HCT116 (cell line): ENCODE results near the gene ANKRD2. TPM values are rescaled to one million over a fixed set of nuclear protein-coding genes. Genes with fewer than 3 reads are reported as not detected.

ENCODE experiments used
- ATAC-seq: fragments of 200-7000 bp; cut with Tn5 transposase; 2 replicates; pipeline ENCODE4 v1.9.1; 2020; ENCODE audit warnings: mild to moderate bottlenecking, moderate library complexity
- BruUV-seq: library from RNA; stranded (reverse); fragments of 400-500 nt; replicated peaks from 2 replicates; lab custom pipeline; 2021; lab: Mats Ljungman, UMichigan
- CTCF ChIA-PET: fragments of 300-600 bp; sonication (Branson Sonifier 250); formaldehyde crosslinking; loops from one replicate; lab custom pipeline; 2021; ENCODE audit warnings: antibody characterized with exemption; lab: Charles Lee
- POLR2A ChIA-PET: fragments of 300-600, 350-600 bp; sonication (Branson Sonifier 250); formaldehyde crosslinking; loops from one replicate; lab custom pipeline; 2021; ENCODE audit warnings: antibody characterized with exemption; lab: Charles Lee
- RAD21 ChIA-PET, 2 experiments: fragments of 300-600 bp; sonication (Branson Sonifier 250); formaldehyde crosslinking; loops; one replicate each; lab custom pipeline; 2023; ENCODE audit warnings: low total read pairs in 2 of 2; ENCODE audit not compliant: uncharacterized antibody in 2 of 2, unreplicated experiment in 2 of 2, low non-redundant PET in 1 of 2; lab: Charles Lee
- DNase-seq: peaks from one replicate; pipeline ENCODE4 v3.0.0-alpha.2; 2010; ENCODE audit warnings: low read depth, low spot score
- H2AFZ ChIP-seq: fragments of 200-600 bp; shearing (Covaris generic), sonication (generic); 2 replicates; pipeline ENCODE4 v1.6.1; 2017; ENCODE audit warnings: low read depth, mixed run types, mixed read lengths, antibody characterized with exemption, low read length; ENCODE audit not compliant: poor library complexity, severe bottlenecking
- H3K27ac ChIP-seq: 2 replicates; pipeline ENCODE4 v1.5.1; 2012; ENCODE audit warnings: low read depth, low read length
- H3K27me3 ChIP-seq: fragments of 200-600 bp; sonication (generic); 2 replicates; pipeline ENCODE4 v1.6.1; 2016; ENCODE audit warnings: mixed run types, low read length, mixed read lengths; ENCODE audit not compliant: insufficient read depth
- H3K36me3 ChIP-seq, 2 experiments: fragments of 200-500 bp in 1 of 2; fragments of 200-600 bp in 1 of 2; sonication (Bioruptor generic) in 1 of 2; sonication (generic) in 1 of 2; 2 replicates each; pipeline versions ENCODE4 v1.5.1 to v1.6.1; 2014 to 2016; ENCODE audit warnings: low read length in 2 of 2, inconsistent platforms in 1 of 2, mixed read lengths in 1 of 2, mixed run types in 1 of 2; ENCODE audit not compliant: insufficient read depth in 2 of 2, control insufficient read depth in 1 of 2
- H3K4me1 ChIP-seq, 2 experiments: fragments of 200-600 bp in 1 of 2; sonication (generic) in 1 of 2; 2 replicates each; pipeline versions ENCODE4 v1.5.1 to v1.6.1; 2012 to 2017; ENCODE audit warnings: low read length in 2 of 2, inconsistent platforms in 1 of 2, mild to moderate bottlenecking in 1 of 2, mixed read lengths in 1 of 2, mixed run types in 1 of 2, moderate library complexity in 1 of 2; ENCODE audit not compliant: insufficient read depth in 2 of 2, control insufficient read depth in 1 of 2
- H3K4me2 ChIP-seq: fragments of 200-600 bp; sonication (generic); 2 replicates; pipeline ENCODE4 v1.6.1; 2017; ENCODE audit warnings: mixed run types, low read length, mixed read lengths
- H3K4me3 ChIP-seq, 2 experiments: fragments of 200-600 bp in 1 of 2; sonication (generic) in 1 of 2; replicated peaks in 1 of 2; 2 replicates each; pipeline ENCODE4 v1.5.1; 2011 to 2016; ENCODE audit warnings: low read length in 2 of 2, control low read depth in 1 of 2, low read depth in 1 of 2, mild to moderate bottlenecking in 1 of 2, mixed read lengths in 1 of 2, mixed run types in 1 of 2
- H3K79me2 ChIP-seq: fragments of 200-600 bp; sonication (generic); 2 replicates; pipeline ENCODE4 v1.6.1; 2017; ENCODE audit warnings: mild to moderate bottlenecking, mixed run types, low read length, moderate library complexity, mixed read lengths; ENCODE audit not compliant: insufficient read depth
- H3K9ac ChIP-seq: fragments of 200-600 bp; sonication (generic); 2 replicates; pipeline ENCODE4 v1.6.1; 2016; ENCODE audit warnings: low read length, mixed read lengths
- H3K9me2 ChIP-seq: fragments of 200-600 bp; sonication (generic), shearing (Covaris generic); 2 replicates; pipeline ENCODE4 v1.6.1; 2017; ENCODE audit warnings: mixed run types, mild to moderate bottlenecking, moderate library complexity; ENCODE audit not compliant: insufficient read depth
- H3K9me3 ChIP-seq, 2 experiments: fragments of 200-500 bp in 1 of 2; fragments of 200-600 bp in 1 of 2; sonication (Bioruptor generic) in 1 of 2; sonication (generic) in 1 of 2; 2 replicates each; pipeline ENCODE4 v1.6.1; 2014 to 2017; ENCODE audit warnings: low read length in 2 of 2, mixed read lengths in 2 of 2, inconsistent platforms in 1 of 2, low read depth in 1 of 2, mild to moderate bottlenecking in 1 of 2, mixed run types in 1 of 2, moderate library complexity in 1 of 2; ENCODE audit not compliant: control insufficient read depth in 1 of 2, insufficient read depth in 1 of 2
- H4K20me1 ChIP-seq: fragments of 200-600 bp; sonication (generic), shearing (Covaris generic); 2 replicates; pipeline ENCODE4 v1.6.1; 2017; ENCODE audit warnings: mixed run types, mild to moderate bottlenecking, moderate library complexity; ENCODE audit not compliant: insufficient read depth
- CBX3 ChIP-seq: IDR thresholded peaks from 2 replicates; pipeline ENCODE4 v1.6.1; 2012; ENCODE audit warnings: low read depth
- CEBPB ChIP-seq: IDR thresholded peaks from 2 replicates; pipeline ENCODE4 v1.6.1; 2012; ENCODE audit warnings: low read depth
- EGR1 ChIP-seq: IDR thresholded peaks from 2 replicates; pipeline ENCODE4 v1.6.1; 2012; ENCODE audit warnings: low read depth
- ELF1 ChIP-seq: IDR thresholded peaks from 2 replicates; pipeline ENCODE4 v1.6.1; 2012; ENCODE audit warnings: low read depth, borderline replicate concordance
- EZH2 ChIP-seq: fragments of 200-600 bp; sonication (generic); IDR thresholded peaks from 2 replicates; pipeline ENCODE4 v1.6.1; 2017; ENCODE audit warnings: antibody characterized with exemption, mixed run types
- EZH2phosphoT487 ChIP-seq: fragments of 200-600 bp; IDR thresholded peaks from 2 replicates; pipeline ENCODE4 v1.6.1; 2018; ENCODE audit warnings: antibody characterized with exemption, borderline replicate concordance
- JUND ChIP-seq: IDR thresholded peaks from 2 replicates; pipeline ENCODE4 v1.6.1; 2012
- POLR2AphosphoS5 ChIP-seq: IDR thresholded peaks from 2 replicates; pipeline ENCODE4 v1.6.1; 2011; ENCODE audit warnings: mild to moderate bottlenecking, low read depth, low read length, moderate library complexity
- SP1 ChIP-seq: IDR thresholded peaks from 2 replicates; pipeline ENCODE4 v1.6.1; 2012; ENCODE audit warnings: low read depth
- ZNF274 ChIP-seq: fragments of 200-500 bp; sonication (Bioruptor generic); IDR thresholded peaks from 2 replicates; pipeline ENCODE4 v1.6.1; 2014; ENCODE audit warnings: mild to moderate bottlenecking, low read depth, low read length, inconsistent platforms
- intact Hi-C: fragments of 100-400 bp; cut with micrococcal nuclease; formaldehyde crosslinking; loops from 2 replicates; pipeline ENCODE4 v1.10.0; 2022
- total RNA-seq: library from RNA; stranded (reverse); gene quantifications from one replicate; pipeline ENCODE4 v1.2.1, GENCODE V29; 2021; ENCODE audit not compliant: unreplicated experiment
- TF ChIP-seq, protein P1 (sequence below): IDR thresholded peaks from 2 replicates; pipeline ENCODE4 v1.6.1; 2012
- TF ChIP-seq, protein P2 (sequence below): IDR thresholded peaks from 2 replicates; pipeline ENCODE4 v1.6.1; 2012
- TF ChIP-seq, protein P3 (sequence below): IDR thresholded peaks from 2 replicates; pipeline ENCODE4 v1.6.1; 2012; ENCODE audit warnings: low read depth
- TF ChIP-seq, protein P4 (sequence below): IDR thresholded peaks from 2 replicates; pipeline ENCODE4 v1.6.1; 2011; ENCODE audit warnings: mild to moderate bottlenecking, low read length, moderate library complexity; ENCODE audit not compliant: insufficient replicate concordance; ENCODE audit errors: extremely low read depth

The ANKRD2 gene
- total RNA-seq, 1 experiment from 2014 or later = 0.15 TPM

DNA sequence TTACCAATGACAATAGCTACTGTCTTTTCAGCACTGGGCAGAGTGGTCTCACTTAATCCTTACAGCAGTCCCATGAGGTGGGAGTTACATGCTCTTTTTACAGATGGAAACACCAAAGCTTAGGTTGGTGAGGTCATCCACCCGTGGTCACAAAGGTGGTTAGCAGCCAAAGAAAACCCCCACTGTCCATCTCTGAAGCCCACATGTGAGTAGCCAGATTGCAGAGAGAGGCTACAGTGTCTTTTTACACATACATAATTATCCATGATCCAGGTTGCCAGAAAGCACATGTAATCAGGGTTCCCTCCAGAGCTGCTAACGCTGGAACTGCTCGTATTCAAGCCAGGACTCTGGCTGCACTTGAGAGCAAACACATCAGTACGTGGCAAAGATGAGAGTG lies 24.6 kb upstream of the ANKRD2 start:
- no peak for DNase-seq
- Histone ChIP-seq H3K4me1 (peaks cover 21 to 39% of the 10 kb centered on the region in 2 experiments), H3K9me3 (no peaks in the 10 kb centered on the region), H3K9ac (no peak overlapping the region), H3K27ac (no peak overlapping the region), H4K20me1 (no peaks in the 10 kb centered on the region), H3K36me3 (no peaks in the 10 kb centered on the region), H2AFZ (no peak overlapping the region), H3K9me2 (no peaks in the 10 kb centered on the region), H3K79me2 (peaks cover 6% of the 10 kb centered on the region; the same call in 1 of the 2 replicates), H3K4me3 (no peak overlapping the region), H3K27me3 (no peaks in the 10 kb centered on the region), H3K4me2 (no peak overlapping the region)
- RAD21 ChIA-PET = no interaction called here
- no TSS peak for BruUV-seq
- CTCF ChIA-PET = no interaction called here
- ATAC-seq = no peak
- TF ChIP-seq EZH2phosphoT487 (no peak), POLR2AphosphoS5 (no peak), ZNF274 (no peak), ELF1 (no peak), CEBPB (no peak), JUND (no peak), SP1 (no peak), EZH2 (no peak), CBX3 (no peak), EGR1 (no peak)
- TF ChIP-seq, protein P1, sequence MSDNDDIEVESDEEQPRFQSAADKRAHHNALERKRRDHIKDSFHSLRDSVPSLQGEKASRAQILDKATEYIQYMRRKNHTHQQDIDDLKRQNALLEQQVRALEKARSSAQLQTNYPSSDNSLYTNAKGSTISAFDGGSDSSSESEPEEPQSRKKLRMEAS = no peak
- TF ChIP-seq, protein P2, sequence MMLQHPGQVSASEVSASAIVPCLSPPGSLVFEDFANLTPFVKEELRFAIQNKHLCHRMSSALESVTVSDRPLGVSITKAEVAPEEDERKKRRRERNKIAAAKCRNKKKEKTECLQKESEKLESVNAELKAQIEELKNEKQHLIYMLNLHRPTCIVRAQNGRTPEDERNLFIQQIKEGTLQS = no peak
- TF ChIP-seq, protein P3, sequence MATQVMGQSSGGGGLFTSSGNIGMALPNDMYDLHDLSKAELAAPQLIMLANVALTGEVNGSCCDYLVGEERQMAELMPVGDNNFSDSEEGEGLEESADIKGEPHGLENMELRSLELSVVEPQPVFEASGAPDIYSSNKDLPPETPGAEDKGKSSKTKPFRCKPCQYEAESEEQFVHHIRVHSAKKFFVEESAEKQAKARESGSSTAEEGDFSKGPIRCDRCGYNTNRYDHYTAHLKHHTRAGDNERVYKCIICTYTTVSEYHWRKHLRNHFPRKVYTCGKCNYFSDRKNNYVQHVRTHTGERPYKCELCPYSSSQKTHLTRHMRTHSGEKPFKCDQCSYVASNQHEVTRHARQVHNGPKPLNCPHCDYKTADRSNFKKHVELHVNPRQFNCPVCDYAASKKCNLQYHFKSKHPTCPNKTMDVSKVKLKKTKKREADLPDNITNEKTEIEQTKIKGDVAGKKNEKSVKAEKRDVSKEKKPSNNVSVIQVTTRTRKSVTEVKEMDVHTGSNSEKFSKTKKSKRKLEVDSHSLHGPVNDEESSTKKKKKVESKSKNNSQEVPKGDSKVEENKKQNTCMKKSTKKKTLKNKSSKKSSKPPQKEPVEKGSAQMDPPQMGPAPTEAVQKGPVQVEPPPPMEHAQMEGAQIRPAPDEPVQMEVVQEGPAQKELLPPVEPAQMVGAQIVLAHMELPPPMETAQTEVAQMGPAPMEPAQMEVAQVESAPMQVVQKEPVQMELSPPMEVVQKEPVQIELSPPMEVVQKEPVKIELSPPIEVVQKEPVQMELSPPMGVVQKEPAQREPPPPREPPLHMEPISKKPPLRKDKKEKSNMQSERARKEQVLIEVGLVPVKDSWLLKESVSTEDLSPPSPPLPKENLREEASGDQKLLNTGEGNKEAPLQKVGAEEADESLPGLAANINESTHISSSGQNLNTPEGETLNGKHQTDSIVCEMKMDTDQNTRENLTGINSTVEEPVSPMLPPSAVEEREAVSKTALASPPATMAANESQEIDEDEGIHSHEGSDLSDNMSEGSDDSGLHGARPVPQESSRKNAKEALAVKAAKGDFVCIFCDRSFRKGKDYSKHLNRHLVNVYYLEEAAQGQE = no peak
- TF ChIP-seq, protein P4, sequence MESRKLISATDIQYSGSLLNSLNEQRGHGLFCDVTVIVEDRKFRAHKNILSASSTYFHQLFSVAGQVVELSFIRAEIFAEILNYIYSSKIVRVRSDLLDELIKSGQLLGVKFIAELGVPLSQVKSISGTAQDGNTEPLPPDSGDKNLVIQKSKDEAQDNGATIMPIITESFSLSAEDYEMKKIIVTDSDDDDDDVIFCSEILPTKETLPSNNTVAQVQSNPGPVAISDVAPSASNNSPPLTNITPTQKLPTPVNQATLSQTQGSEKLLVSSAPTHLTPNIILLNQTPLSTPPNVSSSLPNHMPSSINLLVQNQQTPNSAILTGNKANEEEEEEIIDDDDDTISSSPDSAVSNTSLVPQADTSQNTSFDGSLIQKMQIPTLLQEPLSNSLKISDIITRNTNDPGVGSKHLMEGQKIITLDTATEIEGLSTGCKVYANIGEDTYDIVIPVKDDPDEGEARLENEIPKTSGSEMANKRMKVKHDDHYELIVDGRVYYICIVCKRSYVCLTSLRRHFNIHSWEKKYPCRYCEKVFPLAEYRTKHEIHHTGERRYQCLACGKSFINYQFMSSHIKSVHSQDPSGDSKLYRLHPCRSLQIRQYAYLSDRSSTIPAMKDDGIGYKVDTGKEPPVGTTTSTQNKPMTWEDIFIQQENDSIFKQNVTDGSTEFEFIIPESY = no peak
- intact Hi-C loops = no loop called here
- POLR2A ChIA-PET = no interaction called here
